ENCODE data around the gene SCML1.

Gene SCML1

GRCh38 chrX:17768997-17769396 is 31.7 kb downstream of the SCML1 start:
- Histone ChIP-seq H3K9ac (ENCODE audit: low read depth, low read length) (no peak overlapping the region), H3K79me2 (ENCODE audit: insufficient read depth, low read length) (no peaks in the 10 kb centered on the region), H3K4me3 (ENCODE audit: low read depth in 1 of 2, low read length in 2 of 2) (no peak overlapping the region), H2AFZ (ENCODE audit: low read depth, low read length) (no peak overlapping the region), H3K36me3 (ENCODE audit: insufficient read depth, low read length) (no peaks in the 10 kb centered on the region), H3K4me2 (ENCODE audit: insufficient read depth, low read length) (no peak overlapping the region), H3K27ac (ENCODE audit: low read length) (no peak overlapping the region), H3K4me1 (ENCODE audit: insufficient read depth, low read length) (no peaks in the 10 kb centered on the region), H3K27me3 (ENCODE audit: insufficient read depth, low read length, poor library complexity) (no peaks in the 10 kb centered on the region), H4K20me1 (ENCODE audit: insufficient read depth, low read length) (no peaks in the 10 kb centered on the region), H3K9me3 (ENCODE audit: insufficient read depth, low read length, severe bottlenecking) (no peaks in the 10 kb centered on the region)
- ATAC-seq (ENCODE audit: insufficient read depth, low read depth) (no peak), DNase-seq (no peak)
- TF ChIP-seq CTCF (IDR thresholded peaks at IDR 0.05; ENCODE audit: borderline replicate concordance, extremely low read depth, low read length, poor library complexity, severe bottlenecking) = no peak
- no peak for TF ChIP-seq EZH2 (IDR thresholded peaks at IDR 0.05; ENCODE audit: borderline replicate concordance, low read depth, low read length, severe bottlenecking)

GRCh38 chrX:17769701-17770269 is 32.5 kb downstream of the SCML1 start:
- no peak overlapping the region for H3K27ac ChIP-seq (ENCODE audit: low read length)
- DNase-seq (no peak), ATAC-seq (ENCODE audit: insufficient read depth, low read depth) (no peak)
- no peak overlapping the region for H2AFZ ChIP-seq (ENCODE audit: low read depth, low read length)
- H3K9ac ChIP-seq (ENCODE audit: low read depth, low read length) = no peak overlapping the region
- no peak overlapping the region for H3K4me3 ChIP-seq (ENCODE audit: low read depth in 1 of 2, low read length in 2 of 2)
- no peaks in the 10 kb centered on the region for H3K27me3 ChIP-seq (ENCODE audit: insufficient read depth, low read length, poor library complexity)
- no peaks in the 10 kb centered on the region for H3K79me2 ChIP-seq (ENCODE audit: insufficient read depth, low read length)
- no peak for TF ChIP-seq CTCF (IDR thresholded peaks at IDR 0.05; ENCODE audit: borderline replicate concordance, extremely low read depth, low read length, poor library complexity, severe bottlenecking)
- no peak for TF ChIP-seq EZH2 (IDR thresholded peaks at IDR 0.05; ENCODE audit: borderline replicate concordance, low read depth, low read length, severe bottlenecking)
- no peaks in the 10 kb centered on the region for H3K9me3 ChIP-seq (ENCODE audit: insufficient read depth, low read length, severe bottlenecking)
- no peaks in the 10 kb centered on the region for H3K4me1 ChIP-seq (ENCODE audit: insufficient read depth, low read length)
- H4K20me1 ChIP-seq (ENCODE audit: insufficient read depth, low read length) = no peaks in the 10 kb centered on the region
- H3K36me3 ChIP-seq (ENCODE audit: insufficient read depth, low read length) = no peaks in the 10 kb centered on the region
- no peak overlapping the region for H3K4me2 ChIP-seq (ENCODE audit: insufficient read depth, low read length)

GRCh38 chrX:17773221-17773876 is 36.1 kb downstream of the SCML1 start:
- H2AFZ ChIP-seq (ENCODE audit: low read depth, low read length) = no peak overlapping the region
- H3K27ac ChIP-seq (ENCODE audit: low read length) = no peak overlapping the region
- DNase-seq = no peak
- H3K4me1 ChIP-seq (ENCODE audit: insufficient read depth, low read length) = no peaks in the 10 kb centered on the region
- H3K79me2 ChIP-seq (ENCODE audit: insufficient read depth, low read length) = no peaks in the 10 kb centered on the region
- H3K4me2 ChIP-seq (ENCODE audit: insufficient read depth, low read length) = no peak overlapping the region
- no peaks in the 10 kb centered on the region for H3K27me3 ChIP-seq (ENCODE audit: insufficient read depth, low read length, poor library complexity)
- H3K4me3 ChIP-seq (ENCODE audit: low read depth in 1 of 2, low read length in 2 of 2) = no peak overlapping the region
- no peak for ATAC-seq (ENCODE audit: insufficient read depth, low read depth)
- TF ChIP-seq CTCF (IDR thresholded peaks at IDR 0.05; ENCODE audit: borderline replicate concordance, extremely low read depth, low read length, poor library complexity, severe bottlenecking) = no peak
- no peak for TF ChIP-seq EZH2 (IDR thresholded peaks at IDR 0.05; ENCODE audit: borderline replicate concordance, low read depth, low read length, severe bottlenecking)
- H3K36me3 ChIP-seq (ENCODE audit: insufficient read depth, low read length) = no peaks in the 10 kb centered on the region
- no peak overlapping the region for H3K9ac ChIP-seq (ENCODE audit: low read depth, low read length)
- no peaks in the 10 kb centered on the region for H3K9me3 ChIP-seq (ENCODE audit: insufficient read depth, low read length, severe bottlenecking)
- H4K20me1 ChIP-seq (ENCODE audit: insufficient read depth, low read length) = no peaks in the 10 kb centered on the region
